ENCODE data around the gene FANCC. TPM values are rescaled to one million over a fixed set of nuclear protein-coding genes. Genes with fewer than 3 reads are reported as not detected.

Gene FANCC
- total RNA-seq, 1 donor from 2014 or later = 12.3 TPM

DNA sequence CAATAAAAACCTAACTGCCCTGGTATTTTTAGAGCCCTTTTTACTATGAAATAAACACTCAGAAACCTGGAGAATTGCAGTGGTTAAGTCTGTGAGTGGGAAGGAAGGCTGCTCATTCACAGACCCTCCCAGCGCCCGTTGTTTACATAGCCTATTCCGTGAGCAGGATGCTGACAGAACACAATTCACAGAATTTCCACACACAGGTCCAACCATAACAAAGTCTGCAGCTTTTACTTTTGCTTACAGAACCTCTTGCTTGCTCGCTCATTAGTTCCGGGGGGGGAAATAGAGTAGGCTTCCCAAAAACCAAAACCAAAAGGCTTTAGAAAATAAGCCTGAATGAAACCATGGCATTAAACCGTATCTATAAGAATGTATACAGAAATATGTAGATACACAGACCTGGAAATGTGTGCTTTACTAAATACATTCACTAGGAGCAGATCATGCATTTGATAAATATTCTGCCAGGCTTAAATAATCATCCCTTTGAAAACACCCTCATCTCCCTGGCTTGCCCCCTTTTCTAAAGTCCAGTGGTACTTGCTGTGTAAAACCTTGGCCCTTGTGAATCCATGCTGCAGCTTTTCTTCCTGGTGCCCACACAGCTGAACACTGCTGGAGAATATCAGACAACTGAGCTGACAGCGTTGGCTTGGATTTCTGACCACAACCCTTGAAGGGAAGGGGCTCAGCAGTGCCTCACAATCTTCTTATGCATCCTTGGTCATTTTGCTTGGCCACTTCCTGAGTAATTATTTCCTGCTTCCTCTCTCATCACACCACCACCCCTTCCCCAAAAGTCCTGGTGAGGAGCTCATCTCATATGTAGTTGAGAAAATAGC, 128.0 kb downstream of the FANCC start:
- no peak for DNase-seq

GRCh38 chr9:95188459-95188858, 129.1 kb downstream of the FANCC start:
- DNase-seq = no peak

- DNase-seq = no peak
These were observed 131.6 kb downstream of the FANCC start for GRCh38 chr9:95185956-95186355.

DNA sequence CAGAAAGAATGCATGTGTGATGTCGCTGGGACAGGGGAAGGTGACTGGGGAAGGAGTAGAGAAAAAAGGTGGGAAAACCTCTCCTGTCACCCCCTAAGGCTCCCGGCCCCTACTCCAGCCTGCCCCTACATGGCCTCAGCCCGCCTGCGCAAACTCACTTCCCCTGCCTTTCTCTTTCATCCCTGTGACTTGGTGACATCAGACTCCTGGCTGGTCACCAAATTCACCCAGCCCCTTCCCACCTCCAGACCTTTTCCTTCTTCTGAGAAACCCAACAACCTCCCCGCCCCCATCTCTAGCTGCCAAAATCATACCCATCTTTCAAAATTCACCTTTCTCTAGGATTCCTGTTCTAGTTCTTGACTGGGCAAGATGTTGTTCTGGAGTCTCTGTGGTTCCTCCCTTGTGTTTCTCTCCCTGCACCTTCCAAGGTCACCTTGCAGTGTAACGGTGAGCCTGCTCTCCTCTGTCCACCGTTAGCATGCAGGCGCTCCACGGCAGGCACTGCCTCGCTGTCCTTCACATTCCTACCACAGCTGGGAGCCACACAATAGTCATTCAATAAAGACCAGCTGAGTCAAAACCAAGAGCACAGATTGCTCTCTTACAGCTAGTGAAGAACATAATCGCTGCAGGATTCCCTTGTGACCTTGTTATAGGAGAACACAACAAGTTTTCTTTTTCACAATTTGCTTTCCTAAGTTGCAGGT, 134.5 kb downstream of the FANCC start:
- DNase-seq = no peak

- DNase-seq = no peak
These were observed 135.7 kb downstream of the FANCC start for GRCh38 chr9:95181835-95182234.

DNA sequence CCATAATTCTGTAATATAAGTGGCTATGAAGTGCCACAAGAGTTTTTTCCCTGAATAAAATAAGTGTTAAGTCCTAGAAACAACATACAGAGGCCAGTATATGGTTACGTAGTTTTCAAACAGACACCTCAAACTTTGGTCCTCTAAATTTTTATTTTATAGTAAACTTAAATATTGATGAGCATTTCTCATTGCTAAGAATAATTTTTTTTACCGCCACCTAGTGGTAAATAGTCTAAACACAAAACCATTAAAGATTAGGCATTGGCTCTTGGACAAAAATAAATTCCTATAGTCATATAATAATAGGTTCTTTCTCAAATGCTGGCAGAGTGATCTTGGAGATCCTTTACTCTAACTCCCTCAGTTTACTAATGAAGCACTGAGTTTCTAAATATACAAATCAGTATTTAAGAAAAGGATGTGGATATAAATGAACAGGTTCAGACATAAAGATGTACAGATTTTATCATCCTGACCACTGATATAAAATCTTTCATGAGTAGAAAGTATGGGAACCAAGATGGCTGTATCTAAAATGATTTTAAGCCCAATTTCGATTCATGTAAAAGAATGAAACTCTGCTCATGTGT, 136.2 kb downstream of the FANCC start:
- no peak for DNase-seq

DNA sequence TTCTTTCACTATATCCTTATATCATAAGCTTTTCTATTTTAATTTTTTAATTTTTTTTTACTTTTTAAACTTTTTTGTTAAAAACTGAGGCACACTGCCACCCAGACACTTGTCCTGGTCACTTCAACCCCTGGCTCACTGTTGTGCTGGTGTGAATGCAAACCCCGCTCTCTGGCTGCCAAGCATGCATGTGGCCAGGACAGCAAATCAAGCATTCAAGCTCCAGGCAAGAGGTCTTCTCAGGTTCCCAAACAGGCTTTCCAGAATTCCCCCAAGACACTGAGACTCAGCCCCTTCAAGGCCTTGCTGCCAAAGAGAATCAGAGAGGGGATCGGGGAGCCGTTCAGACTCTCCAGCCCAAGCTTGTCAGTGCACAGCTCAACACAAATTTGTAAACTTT, 139.9 kb downstream of the FANCC start:
- DNase-seq = no peak

DNA sequence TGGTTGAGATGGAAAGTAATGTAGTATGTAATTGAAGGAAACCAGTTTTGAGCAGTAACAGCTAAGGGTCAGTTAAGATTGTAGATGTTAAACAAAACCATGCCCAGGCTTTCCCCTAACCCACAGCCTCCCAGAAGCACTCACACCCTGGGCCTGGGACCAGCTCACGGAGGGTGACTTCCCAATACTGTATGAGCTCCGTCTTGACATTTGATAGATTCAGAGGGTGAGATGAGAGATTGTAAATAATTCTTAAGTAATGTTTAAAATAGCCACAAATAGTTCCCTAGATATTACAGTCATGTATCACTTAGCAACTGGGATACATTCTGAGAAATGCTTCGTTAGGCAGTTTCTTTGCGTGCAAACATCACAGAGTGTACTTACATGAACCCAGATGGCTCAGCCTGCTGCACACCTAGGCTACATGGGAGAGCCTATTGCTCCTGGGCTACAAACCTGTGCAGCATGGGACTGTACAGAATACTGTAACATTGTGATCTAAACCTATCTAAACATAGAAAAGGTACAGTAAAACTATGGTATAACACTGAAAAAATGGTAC, 140.7 kb downstream of the FANCC start:
- no peak for DNase-seq

- DNase-seq = no peak
These were observed 142.0 kb downstream of the FANCC start for GRCh38 chr9:95175523-95175922.

- DNase-seq = no peak
These were observed 143.5 kb downstream of the FANCC start for GRCh38 chr9:95174038-95174437.

DNA sequence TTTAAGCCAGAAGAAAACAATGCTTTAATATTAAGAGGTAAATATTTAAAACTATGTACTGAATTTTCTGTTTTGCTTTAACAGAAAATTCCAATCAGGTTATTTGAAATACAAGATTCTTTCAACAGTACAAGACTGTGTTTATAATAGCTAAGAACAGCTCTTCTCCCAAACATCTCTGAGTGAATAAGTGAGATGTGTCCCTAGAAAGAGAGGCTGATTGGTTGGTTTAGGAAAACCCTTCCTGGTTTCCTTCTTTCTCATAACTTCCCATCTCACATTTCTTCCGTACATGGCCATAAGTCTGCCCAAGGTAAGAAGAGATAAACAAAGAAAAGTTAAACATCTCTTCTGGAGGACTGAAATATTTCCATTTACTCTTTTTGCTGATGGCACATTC, 145.9 kb downstream of the FANCC start:
- no peak for DNase-seq

- no peak for DNase-seq
These were observed 146.5 kb downstream of the FANCC start for GRCh38 chr9:95171001-95171400.

DNA sequence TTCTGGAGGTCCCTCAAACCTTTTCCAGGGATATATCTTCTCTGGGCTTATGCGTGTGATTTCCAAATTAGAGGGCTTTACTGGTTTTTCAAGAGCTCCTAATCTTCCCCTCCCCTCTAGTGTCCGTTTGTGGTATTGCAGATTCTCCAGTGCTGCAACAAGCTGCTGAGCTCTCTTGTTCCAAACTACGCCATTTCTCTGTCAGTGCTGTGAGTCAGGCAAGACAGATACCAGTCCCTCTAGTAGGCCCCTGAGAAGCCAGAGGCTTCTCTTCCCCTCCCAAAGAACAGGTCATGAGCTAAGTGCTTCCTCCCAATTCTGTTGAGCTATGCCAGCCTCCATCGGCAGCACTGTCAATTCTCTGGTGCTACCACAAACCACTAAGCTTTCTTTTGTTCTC, 149.5 kb downstream of the FANCC start:
- DNase-seq = no peak

GRCh38 chr9:95165004-95165403, 152.5 kb downstream of the FANCC start:
- DNase-seq = no peak

DNA sequence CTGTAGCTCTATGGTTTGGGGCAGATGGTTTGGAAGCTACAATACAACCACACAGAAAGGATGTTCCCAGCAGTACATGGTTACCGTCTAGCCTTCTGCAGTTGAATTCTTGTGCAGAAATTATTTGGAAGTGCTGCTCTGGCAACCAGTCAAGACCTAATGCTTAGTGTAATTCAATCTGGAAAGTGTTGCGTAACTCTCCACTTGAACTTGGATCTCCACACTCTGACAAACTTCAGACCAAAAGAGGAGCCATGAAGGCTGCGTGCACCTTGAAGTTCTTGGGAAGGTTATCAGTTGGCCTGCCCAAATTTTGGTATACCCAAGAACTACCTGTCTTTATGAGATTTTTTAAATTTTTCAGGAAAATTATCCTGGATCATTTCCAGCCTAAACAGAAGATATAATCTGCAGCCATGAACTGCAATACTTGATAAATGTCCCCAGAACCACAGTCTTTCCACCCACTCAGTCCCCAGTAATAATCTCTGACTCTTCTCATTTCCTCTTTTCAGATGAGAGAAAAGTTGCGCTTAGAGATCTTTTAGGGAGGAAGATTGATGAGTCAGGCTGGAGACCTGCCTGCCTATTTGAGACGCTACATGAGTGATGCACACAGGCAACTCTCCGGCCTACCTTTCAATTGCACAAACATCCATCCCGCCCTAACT, 159.9 kb downstream of the FANCC start:
- DNase-seq = no peak

DNA sequence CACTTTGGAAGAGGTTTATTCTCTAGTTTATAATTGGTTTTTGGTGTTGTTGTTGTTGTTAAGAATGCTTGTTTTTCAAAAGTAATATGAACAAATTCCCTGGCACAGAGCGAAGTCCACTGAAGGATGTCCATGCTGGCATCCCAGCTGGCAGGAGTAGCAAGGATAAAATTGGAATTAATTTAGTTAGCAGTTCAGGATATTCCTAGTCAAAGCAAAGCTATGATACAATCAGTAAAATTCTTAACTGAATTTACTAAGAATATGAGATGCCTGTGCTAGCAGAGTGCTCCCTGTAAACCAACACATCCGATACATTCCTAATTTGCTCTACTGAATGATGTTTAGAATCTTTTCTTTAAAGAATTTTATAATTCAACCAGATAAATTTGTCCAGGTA, 161.4 kb downstream of the FANCC start:
- DNase-seq = no peak

DNA sequence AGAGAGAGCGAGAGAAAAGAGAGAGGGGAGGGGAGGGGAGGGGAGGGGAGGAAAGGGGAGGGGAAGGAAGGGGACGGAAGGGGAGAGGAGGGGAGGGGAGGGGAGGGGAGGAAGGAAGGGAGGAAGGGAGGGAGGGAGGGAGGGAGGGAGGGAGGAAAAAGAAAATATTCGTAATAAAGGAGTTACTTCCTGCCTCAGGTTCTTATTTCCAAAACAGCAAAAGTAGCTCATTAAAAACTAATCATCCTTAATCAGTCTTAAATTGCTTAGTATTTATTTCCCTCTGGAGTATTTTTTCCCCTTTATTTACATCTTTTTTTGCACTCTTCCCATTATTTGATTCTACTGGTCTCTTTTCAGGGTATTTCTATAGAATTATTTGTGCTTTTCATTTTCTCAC, 162.3 kb downstream of the FANCC start:
- DNase-seq = no peak

- no peak for DNase-seq
These were observed 166.6 kb downstream of the FANCC start for GRCh38 chr9:95150903-95151302.

GRCh38 chr9:95148208-95148520, 169.3 kb downstream of the FANCC start:
- no peak for DNase-seq

- DNase-seq = no peak
These were observed 169.9 kb downstream of the FANCC start for GRCh38 chr9:95147452-95148207.

GRCh38 chr9:95143591-95144561, 173.6 kb downstream of the FANCC start:
- DNase-seq = no peak
